CD14-positive monocyte (primary cell): ENCODE results near the gene C2CD4A. TPM values are rescaled to one million over a fixed set of nuclear protein-coding genes. Genes with fewer than 3 reads are reported as not detected.

Experiments
- DNase-seq, 3 donors: peaks; one replicate each; pipeline ENCODE4 v3.0.0-alpha.2; 2011 to 2022
- H2AFZ ChIP-seq: 2 replicates; pipeline ENCODE4 v1.6.0; 2012; ENCODE audit warnings: mild to moderate bottlenecking, low read depth, low read length, inconsistent platforms; ENCODE audit not compliant: insufficient read depth, poor library complexity, severe bottlenecking
- H3K27ac ChIP-seq, 2 donors: 1 replicate in 1 of 2; 2 replicates in 1 of 2; pipeline ENCODE4 v1.5.1; 2012 to 2013; ENCODE audit warnings: low read length in 2 of 2, control low read depth in 1 of 2, inconsistent platforms in 1 of 2, low read depth in 1 of 2, mild to moderate bottlenecking in 1 of 2
- H3K27me3 ChIP-seq, 2 donors: one replicate each; pipeline versions ENCODE4 v1.6.0 to v1.6.1; 2011 to 2013; ENCODE audit warnings: low read length in 2 of 2; ENCODE audit not compliant: control insufficient read depth in 2 of 2, insufficient read depth in 2 of 2
- H3K36me3 ChIP-seq, 2 donors: replicated peaks in 1 of 2; 1 replicate in 1 of 2; 2 replicates in 1 of 2; pipeline versions ENCODE4 v1.5.1 to v1.6.1; 2012 to 2013; ENCODE audit warnings: low read length in 2 of 2, control low read depth in 1 of 2, inconsistent platforms in 1 of 2, mild to moderate bottlenecking in 1 of 2; ENCODE audit not compliant: insufficient read depth in 2 of 2, control insufficient read depth in 1 of 2
- H3K4me1 ChIP-seq, 2 donors: 1 replicate in 1 of 2; 2 replicates in 1 of 2; pipeline versions ENCODE4 v1.5.1 to v1.6.1; 2012 to 2013; ENCODE audit warnings: low read length in 2 of 2, control low read depth in 1 of 2, inconsistent platforms in 1 of 2, mild to moderate bottlenecking in 1 of 2, moderate library complexity in 1 of 2; ENCODE audit not compliant: insufficient read depth in 2 of 2, control insufficient read depth in 1 of 2
- H3K4me2 ChIP-seq: replicated peaks from 2 replicates; pipeline ENCODE3; 2012; ENCODE audit warnings: low read length, moderate library complexity, mild to moderate bottlenecking; ENCODE audit not compliant: poor library complexity, severe bottlenecking; ENCODE audit errors: extremely low read depth
- H3K4me3 ChIP-seq, 3 experiments: fragments of 200-600 bp in 1 of 3; sonication (generic) in 1 of 3; replicated peaks in 1 of 3; 1 replicate in 2 of 3; 2 replicates in 1 of 3; pipeline ENCODE4 v1.5.1; 2011 to 2013; ENCODE audit warnings: low read length in 3 of 3, mild to moderate bottlenecking in 3 of 3, control low read depth in 2 of 3, low read depth in 2 of 3, inconsistent platforms in 1 of 3, moderate library complexity in 1 of 3
- H3K79me2 ChIP-seq: 2 replicates; pipeline ENCODE4 v1.6.0; 2012; ENCODE audit warnings: mild to moderate bottlenecking, control low read depth, inconsistent platforms, low read length, moderate library complexity; ENCODE audit not compliant: insufficient read depth
- H3K9ac ChIP-seq: 2 replicates; pipeline ENCODE4 v1.6.0; 2017; ENCODE audit warnings: low read length, mild to moderate bottlenecking; ENCODE audit not compliant: insufficient read depth, poor library complexity, severe bottlenecking
- H3K9me3 ChIP-seq, 2 donors: replicated peaks in 1 of 2; 1 replicate in 1 of 2; 2 replicates in 1 of 2; pipeline versions ENCODE4 v1.5.1 to v1.6.1; 2012 to 2013; ENCODE audit warnings: low read length in 2 of 2, control low read depth in 1 of 2; ENCODE audit not compliant: control insufficient read depth in 1 of 2, insufficient read depth in 1 of 2
- H4K20me1 ChIP-seq: 2 replicates; pipeline ENCODE4 v1.6.0; 2012; ENCODE audit warnings: mild to moderate bottlenecking, low read length, control low read depth, moderate library complexity; ENCODE audit not compliant: insufficient read depth
- H3K27ac Mint-ChIP-seq, 7 donors: one replicate each; pipeline ENCODE4 v1.8.0; 2020; ENCODE audit warnings: mild to moderate bottlenecking in 7 of 7, mixed read lengths in 7 of 7, moderate library complexity in 6 of 7, inconsistent platforms in 2 of 7
- H3K27me3 Mint-ChIP-seq, 3 donors: one replicate each; pipeline ENCODE4 v1.8.0; 2021 to 2022; ENCODE audit warnings: low read depth in 3 of 3, mild to moderate bottlenecking in 3 of 3, mixed read lengths in 3 of 3, moderate library complexity in 3 of 3, inconsistent platforms in 1 of 3
- H3K36me3 Mint-ChIP-seq, 2 donors: one replicate each; pipeline ENCODE4 v1.8.0; 2020; ENCODE audit warnings: mixed read lengths in 2 of 2, inconsistent platforms in 1 of 2, mild to moderate bottlenecking in 1 of 2
- H3K4me1 Mint-ChIP-seq: one replicate; pipeline ENCODE4 v1.8.0; 2020; ENCODE audit warnings: mild to moderate bottlenecking, mixed read lengths
- H3K4me3 Mint-ChIP-seq, 2 donors: one replicate each; pipeline ENCODE4 v1.8.0; 2020; ENCODE audit warnings: mild to moderate bottlenecking in 2 of 2, mixed read lengths in 2 of 2, moderate library complexity in 1 of 2
- H3K9me3 Mint-ChIP-seq, 7 donors: one replicate each; pipeline ENCODE4 v1.8.0; 2020 to 2022; ENCODE audit warnings: mixed read lengths in 7 of 7, mild to moderate bottlenecking in 6 of 7, moderate library complexity in 6 of 7, inconsistent platforms in 2 of 7
- WGBS: methylation state at CpG from one replicate; pipeline ENCODE4 v1.1.5; 2013; ENCODE audit warnings: missing lambda C conversion rate; ENCODE audit not compliant: insufficient coverage; 5-methylcytosine and 5-hydroxymethylcytosine counted together
- intact Hi-C, 2 donors: fragments of 100-400 bp; cut with micrococcal nuclease; formaldehyde crosslinking; loops; one replicate each; pipeline versions ENCODE4 v1.15.0 to v1.15.1; 2023
- polyA plus RNA-seq, 3 donors: library from polyadenylated mRNA; depleted of rRNA in 1 of 3; unstranded in 2 of 3; stranded (reverse) in 1 of 3; fragments of 300-500 nt in 2 of 3; fragments of >200 nt in 1 of 3; fragmentation: Illumina TruSeq in 2 of 3; gene quantifications; 1 replicate in 2 of 3; 2 replicates in 1 of 3; pipeline ENCODE4 v1.2.3, GENCODE V29; 2012 to 2021
- TF ChIP-seq, protein P1 (sequence below): fragments of 200-600 bp; IDR thresholded peaks from one replicate; pipeline ENCODE4 v1.8.0; 2022; ENCODE audit warnings: antibody characterized with exemption, mild to moderate bottlenecking

The C2CD4A gene
- polyA plus RNA-seq, 3 donors, result not detected

DNA sequence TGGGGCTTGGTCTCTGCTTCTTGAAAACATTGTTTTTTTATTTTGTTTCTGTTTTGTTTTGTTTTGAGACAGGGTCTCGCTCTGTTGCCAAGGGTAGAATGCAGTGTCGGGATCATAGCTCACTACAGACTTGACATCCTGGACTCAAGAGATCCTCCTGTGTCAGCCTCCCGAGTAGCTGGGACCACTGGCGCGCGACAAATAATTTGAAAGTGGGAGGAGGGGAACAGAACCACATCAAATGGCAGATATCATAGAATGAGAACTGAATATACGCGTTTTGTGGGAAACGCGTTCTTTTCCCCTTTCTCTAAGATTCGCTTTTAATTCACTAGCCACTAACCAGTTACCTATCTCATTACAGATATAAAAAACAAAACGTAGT, 5.9 kb upstream of the C2CD4A start:
- H3K27ac ChIP-seq, result peak overlapping the region; percentile 56 to 95
- peaks cover 37 to 39% of the 10 kb centered on the region in 2 donors for H3K4me1 ChIP-seq
- H3K36me3 Mint-ChIP-seq, result peaks cover 3 to 9% of the 10 kb centered on the region in 2 donors
- H2AFZ ChIP-seq, result peak overlapping the region; percentile 88
- no peaks in the 10 kb centered on the region for H3K36me3 ChIP-seq
- H3K4me3 Mint-ChIP-seq, result peak overlapping the region; percentile 96 to 98
- intact Hi-C loops, result no loop called here
- TF ChIP-seq, protein P1, sequence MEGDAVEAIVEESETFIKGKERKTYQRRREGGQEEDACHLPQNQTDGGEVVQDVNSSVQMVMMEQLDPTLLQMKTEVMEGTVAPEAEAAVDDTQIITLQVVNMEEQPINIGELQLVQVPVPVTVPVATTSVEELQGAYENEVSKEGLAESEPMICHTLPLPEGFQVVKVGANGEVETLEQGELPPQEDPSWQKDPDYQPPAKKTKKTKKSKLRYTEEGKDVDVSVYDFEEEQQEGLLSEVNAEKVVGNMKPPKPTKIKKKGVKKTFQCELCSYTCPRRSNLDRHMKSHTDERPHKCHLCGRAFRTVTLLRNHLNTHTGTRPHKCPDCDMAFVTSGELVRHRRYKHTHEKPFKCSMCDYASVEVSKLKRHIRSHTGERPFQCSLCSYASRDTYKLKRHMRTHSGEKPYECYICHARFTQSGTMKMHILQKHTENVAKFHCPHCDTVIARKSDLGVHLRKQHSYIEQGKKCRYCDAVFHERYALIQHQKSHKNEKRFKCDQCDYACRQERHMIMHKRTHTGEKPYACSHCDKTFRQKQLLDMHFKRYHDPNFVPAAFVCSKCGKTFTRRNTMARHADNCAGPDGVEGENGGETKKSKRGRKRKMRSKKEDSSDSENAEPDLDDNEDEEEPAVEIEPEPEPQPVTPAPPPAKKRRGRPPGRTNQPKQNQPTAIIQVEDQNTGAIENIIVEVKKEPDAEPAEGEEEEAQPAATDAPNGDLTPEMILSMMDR, result no peak
- peaks cover 37% of the 10 kb centered on the region for H3K79me2 ChIP-seq
- 0% methylated on average over 2 of the region's 12 CpGs for WGBS
- H3K9me3 Mint-ChIP-seq, result peaks cover 0 to 4% (median 0%) of the 10 kb centered on the region in 7 donors
- H3K27ac Mint-ChIP-seq, result peak overlapping the region; percentile 83 to 98 (median 94)
- H3K27me3 ChIP-seq, result peaks cover 33 to 50% of the 10 kb centered on the region in 2 donors
- H3K27me3 Mint-ChIP-seq, result peaks cover 42 to 47% (median 44%) of the 10 kb centered on the region in 3 donors
- H3K4me3 ChIP-seq, result peak overlapping the region; percentile 73 to 94 (median 92)
- peaks cover 36% of the 10 kb centered on the region for H4K20me1 ChIP-seq
- DNase-seq, result no peak
- peak overlapping the region; percentile 96 for H3K9ac ChIP-seq
- H3K9me3 ChIP-seq, result peaks cover 0 to under 1% of the 10 kb centered on the region in 2 donors
- H3K4me1 Mint-ChIP-seq, result peaks cover 29% of the 10 kb centered on the region
- H3K4me2 ChIP-seq, result peak overlapping the region; percentile 90

DNA sequence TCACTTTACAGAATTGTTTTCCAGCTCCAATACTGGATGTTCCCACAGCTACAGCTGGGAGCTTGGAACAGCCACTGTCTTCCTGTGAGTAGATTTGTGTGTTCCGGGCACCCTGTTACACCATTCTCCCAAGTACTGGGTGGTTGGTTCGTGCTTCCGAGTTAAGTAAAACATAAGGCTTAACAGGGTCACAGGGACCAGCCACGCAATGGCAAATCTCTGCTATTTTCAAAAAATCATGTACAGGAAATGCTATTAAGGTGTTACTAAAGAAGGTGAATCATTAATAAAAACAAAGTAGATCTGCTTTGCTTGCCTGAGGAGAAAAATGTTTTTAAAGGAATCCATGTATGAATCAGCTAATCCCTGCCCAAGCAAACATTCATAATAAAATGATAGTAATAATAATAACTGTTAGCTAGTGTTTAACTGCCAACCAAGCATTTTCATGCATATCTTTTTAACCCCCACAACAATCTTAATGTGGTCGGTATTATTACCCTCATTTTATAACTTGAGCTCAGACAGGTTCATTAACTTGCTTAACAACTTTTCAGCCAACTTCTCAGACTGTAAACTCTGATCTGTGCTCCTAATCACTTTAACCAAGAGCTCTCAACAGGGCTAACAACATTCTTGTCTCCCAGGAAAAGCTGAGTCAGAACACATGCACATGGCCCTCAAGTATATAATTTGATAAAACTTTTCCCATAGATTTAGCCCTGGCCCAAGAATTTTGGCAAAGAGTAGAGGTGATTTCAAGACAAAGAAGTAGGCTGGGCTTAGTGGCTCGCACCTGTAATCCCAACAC, 2.7 kb upstream of the C2CD4A start:
- peaks cover 32% of the 10 kb centered on the region for H3K4me1 Mint-ChIP-seq
- H3K27ac ChIP-seq, result no peak overlapping the region
- no peak overlapping the region for H3K4me2 ChIP-seq
- peaks cover 32 to 43% of the 10 kb centered on the region in 2 donors for H3K4me1 ChIP-seq
- intact Hi-C loops, result no loop called here
- no peak overlapping the region for H2AFZ ChIP-seq
- WGBS, result 100% methylated on average over 2 of the region's 6 CpGs
- peaks cover 0 to 15% (median 4%) of the 10 kb centered on the region in 7 donors for H3K9me3 Mint-ChIP-seq
- peak overlapping the region in 1 of 2 donors; percentile 35 for H3K4me3 Mint-ChIP-seq
- H3K27ac Mint-ChIP-seq, result no peak overlapping the region
- H3K9ac ChIP-seq, result no peak overlapping the region
- peaks cover 0 to 9% of the 10 kb centered on the region in 2 donors for H3K9me3 ChIP-seq
- no peak overlapping the region for H3K4me3 ChIP-seq
- peaks cover 54 to 73% of the 10 kb centered on the region in 2 donors for H3K27me3 ChIP-seq
- peaks cover 6% of the 10 kb centered on the region for H3K79me2 ChIP-seq
- peaks cover 65 to 74% (median 67%) of the 10 kb centered on the region in 3 donors for H3K27me3 Mint-ChIP-seq
- H3K36me3 ChIP-seq, result no peaks in the 10 kb centered on the region
- TF ChIP-seq, protein P1, result no peak
- peaks cover 11% of the 10 kb centered on the region for H4K20me1 ChIP-seq
- DNase-seq, result no peak
- peaks cover 0 to 10% of the 10 kb centered on the region in 2 donors for H3K36me3 Mint-ChIP-seq
